Right cardiac atrium (tissue), 5 donors: Measurements from ENCODE around the gene CSNK2B. TPM values are rescaled to one million over a fixed set of nuclear protein-coding genes. Genes with fewer than 3 reads are reported as not detected.

Experiments
- ATAC-seq, 2 donors: fragments of 200-7000 bp; cut with Tn5 transposase; one replicate each; pipeline versions ENCODE4 v1.8.0 to v1.9.1; 2020; ENCODE audit warnings: moderate library complexity in 2 of 2, mild to moderate bottlenecking in 1 of 2
- DNase-seq, 3 donors: peaks; one replicate each; pipeline ENCODE4 v3.0.0-alpha.2; 2020
- H3K27ac ChIP-seq: one replicate; pipeline ENCODE4 v1.5.1; 2013; ENCODE audit warnings: mild to moderate bottlenecking, low read length, control low read depth, moderate library complexity
- H3K27me3 ChIP-seq: one replicate; pipeline ENCODE4 v1.6.1; 2013; ENCODE audit not compliant: control insufficient read depth, insufficient read depth
- H3K4me1 ChIP-seq: one replicate; pipeline ENCODE4 v1.6.1; 2013; ENCODE audit warnings: low read length; ENCODE audit not compliant: control insufficient read depth, insufficient read depth
- H3K4me3 ChIP-seq: one replicate; pipeline ENCODE4 v1.5.1; 2013; ENCODE audit warnings: low read length, control low read depth
- H3K9me3 ChIP-seq: one replicate; pipeline ENCODE4 v1.6.1; 2013; ENCODE audit warnings: low read length; ENCODE audit not compliant: control insufficient read depth
- WGBS: extraction: QIAGEN DNeasy Blood & Tissue Kit; methylation state at CpG from one replicate; pipeline ENCODE4 v1.1.7; 2013; 5-methylcytosine and 5-hydroxymethylcytosine counted together
- intact Hi-C, 4 donors: fragments of 100-400 bp; cut with DNase I; formaldehyde crosslinking; loops; one replicate each; pipeline versions ENCODE4 v1.11.0 to v1.14.0; 2022 to 2023
- polyA plus RNA-seq: library from polyadenylated mRNA; stranded (reverse); fragments of 200-250 nt; gene quantifications from one replicate; pipeline ENCODE4 v1.2.3, GENCODE V29; 2013
- total RNA-seq, 4 donors: library from RNA; stranded (reverse); fragmentation: NEBNext Ultra II Directional; extraction: Animal tissue kit (Norgen Biotek cat#: 25700); gene quantifications; one replicate each; pipeline ENCODE4 v1.2.1, GENCODE V29; 2021
- donor health status: healthy with polysubstance abuse.
- donor health status: DM: no; HTN: yes; CAD: no.
- donor health status: DM: no; HTN: no; CAD: no.
- donor health status: DM: no; HTN: yes; CAD: no; lungs with severe emphysema.
- donor health status: DM: yes; HTN: yes; CAD: no.

The CSNK2B gene
- total and polyA plus RNA-seq, 5 donors, result 110 to 158 (median 119) TPM

- DNase-seq, result no peak
- no peaks in the 10 kb centered on the region for H3K27me3 ChIP-seq
- intact Hi-C loops, result loop anchor here in 1 of 4 donors (5.0 to 10.0 kb wide), 2 partner anchors 116 to 1311 kb away; partner anchors contain the start of genes ATP6V1G2 and NFKBIL1
- no peak for ATAC-seq
- no peaks in the 10 kb centered on the region for H3K9me3 ChIP-seq
- peaks cover 14% of the 10 kb centered on the region for H3K4me1 ChIP-seq
- H3K27ac ChIP-seq, result peak overlapping the region; percentile 59
- 51% methylated on average over 9 of the region's 9 CpGs for WGBS
- peak overlapping the region; percentile 90 for H3K4me3 ChIP-seq
Measured at GRCh38 chr6:31663126-31663960, 2.5 kb upstream of the CSNK2B start.

- H3K4me3 ChIP-seq, result peak overlapping the region; percentile 90
- H3K27ac ChIP-seq, result peak overlapping the region; percentile 98
- H3K9me3 ChIP-seq, result no peaks in the 10 kb centered on the region
- ATAC-seq (peak in 1 of 2 donors; percentile 22), DNase-seq (peak; percentile 52 to 70 (median 68))
- intact Hi-C loops, result loop anchor here in 1 of 4 donors (5.0 to 10.0 kb wide), 2 partner anchors 117 to 1311 kb away; partner anchors contain the start of genes ATP6V1G2 and NFKBIL1
- 9% methylated on average over 17 of the region's 17 CpGs for WGBS
- no peaks in the 10 kb centered on the region for H3K27me3 ChIP-seq
- peaks cover 9% of the 10 kb centered on the region for H3K4me1 ChIP-seq
Measured at GRCh38 chr6:31663961-31664789, 1.7 kb upstream of the CSNK2B start.

- H3K4me1 ChIP-seq, result peaks cover 3% of the 10 kb centered on the region
- H3K27ac ChIP-seq, result peak within 1 kb of the TSS; percentile 98
- H3K27me3 ChIP-seq, result no peaks in the 10 kb centered on the region
- DNase-seq (peak; percentile 91 to 97 (median 95)), ATAC-seq (peak; percentile 68 to 75)
- H3K9me3 ChIP-seq, result no peaks in the 10 kb centered on the region
- WGBS, result under 1% methylated on average over 39 of the region's 39 CpGs
- H3K4me3 ChIP-seq, result peak within 1 kb of the TSS; percentile 90
- intact Hi-C loops, result loop anchor here in 1 of 4 donors (5.0 to 10.0 kb wide), 3 partner anchors 62 to 1310 kb away; partner anchors contain the start of genes ATP6V1G2, DDAH2 and NFKBIL1
Measured at GRCh38 chr6:31664790-31665500, 935 bp upstream of the CSNK2B start, which contains the start of gene GPANK1. GPANK1 (minus strand) TSS chr6:31664997; CDS start chr6:31664478, 519 bp downstream.

- H3K4me1 ChIP-seq, result peaks cover 3% of the 10 kb centered on the region
- DNase-seq, result peak in 1 of 3 donors; percentile 47
- H3K4me3 ChIP-seq, result peak overlapping the region; percentile 72
- H3K27ac ChIP-seq, result peak overlapping the region; percentile 80
- no peak for ATAC-seq
- no peaks in the 10 kb centered on the region for H3K27me3 ChIP-seq
- intact Hi-C loops, result loop anchor here in 1 of 4 donors (5.0 to 10.0 kb wide), 2 partner anchors 61 to 1308 kb away; partner anchors contain the start of gene DDAH2
- no peaks in the 10 kb centered on the region for H3K9me3 ChIP-seq
- 3% methylated on average over 15 of the region's 15 CpGs for WGBS
Measured at GRCh38 chr6:31666337-31666965, 571 bp downstream of the CSNK2B start.

GRCh38 chr6:31669676-31670075 is 3.8 kb downstream of the CSNK2B start, which contains the start of gene LY6G5B:
LY6G5B (plus strand) TSS chr6:31669976; CDS start chr6:31670951, 975 bp downstream.
- ATAC-seq (no peak), DNase-seq (peak in 1 of 3 donors; percentile 45)
- no peak within 1 kb of the TSS for H3K4me3 ChIP-seq
- WGBS, result 80% methylated on average over 8 of the region's 8 CpGs
- intact Hi-C loops, result loop anchor here in 1 of 4 donors (5.0 to 10.0 kb wide), 2 partner anchors 58 to 1305 kb away; partner anchors contain the start of gene DDAH2
- no peaks in the 10 kb centered on the region for H3K4me1 ChIP-seq
- no peak within 1 kb of the TSS for H3K27ac ChIP-seq
- H3K27me3 ChIP-seq, result no peaks in the 10 kb centered on the region
- no peaks in the 10 kb centered on the region for H3K9me3 ChIP-seq

- intact Hi-C loops, result no loop called here
- Histone ChIP-seq H3K27me3 (no peaks in the 10 kb centered on the region), H3K4me3 (no peak overlapping the region), H3K27ac (no peak overlapping the region), H3K9me3 (no peaks in the 10 kb centered on the region), H3K4me1 (peaks cover 3% of the 10 kb centered on the region)
- ATAC-seq (no peak), DNase-seq (no peak)
- WGBS, result 82% methylated on average over 4 of the region's 4 CpGs
Measured at GRCh38 chr6:31676322-31676903, 10.5 kb downstream of the CSNK2B start.

GRCh38 chr6:31676904-31677303 is 11.0 kb downstream of the CSNK2B start:
- DNase-seq (no peak), ATAC-seq (no peak)
- Histone ChIP-seq H3K4me1 (peaks cover 3% of the 10 kb centered on the region), H3K4me3 (no peak overlapping the region), H3K9me3 (no peaks in the 10 kb centered on the region), H3K27me3 (no peaks in the 10 kb centered on the region), H3K27ac (no peak overlapping the region)
- 58% methylated on average over 6 of the region's 6 CpGs for WGBS
- intact Hi-C loops, result no loop called here

GRCh38 chr6:31677955-31678354 is 12.1 kb downstream of the CSNK2B start:
- DNase-seq (no peak), ATAC-seq (no peak)
- H3K4me3 ChIP-seq, result no peak overlapping the region
- WGBS, result 76% methylated on average over 8 of the region's 8 CpGs
- H3K27me3 ChIP-seq, result no peaks in the 10 kb centered on the region
- H3K27ac ChIP-seq, result no peak overlapping the region
- H3K9me3 ChIP-seq, result no peaks in the 10 kb centered on the region
- intact Hi-C loops, result no loop called here
- peaks cover 3% of the 10 kb centered on the region for H3K4me1 ChIP-seq

GRCh38 chr6:31680226-31681134 is 14.6 kb downstream of the CSNK2B start, which contains the start of gene LY6G5C:
LY6G5C (minus strand) TSS chr6:31681067; CDS start chr6:31680373, 694 bp downstream.
- 12% methylated on average over 17 of the region's 17 CpGs for whole genome bisulfite sequencing
- H3K27me3 ChIP-seq, result no peaks in the 10 kb centered on the region
- H3K4me3 ChIP-seq, result peak within 1 kb of the TSS; percentile 70
- DNase-seq (peak; percentile 81 to 93 (median 91)), ATAC-seq (peak; percentile 82 to 86)
- peak within 1 kb of the TSS; percentile 49 for H3K27ac ChIP-seq
- H3K4me1 ChIP-seq, result peaks cover 3% of the 10 kb centered on the region
- intact Hi-C loops, result loop anchor here in 3 of 4 donors (2.0 to 10.0 kb wide), 5 partner anchors 47 to 274 kb away; partner anchors contain the start of genes NELFE (in 2 of the 3), SKIC2 (in 2 of the 3), DDAH2 (in 1 of the 3) and NEU1 (in 1 of the 3)
- H3K9me3 ChIP-seq, result no peaks in the 10 kb centered on the region
